Measurements from ENCODE around the gene ROR2. TPM values are rescaled to one million over a fixed set of nuclear protein-coding genes. Genes with fewer than 3 reads are reported as not detected.

Gene ROR2
- total RNA-seq, 2 donors from 2014 or later, result 0.21 to 0.68 TPM

GRCh38 chr9:91710158-91710557 is 239.9 kb downstream of the ROR2 start:
- no peak for TF ChIP-seq CTCF (IDR thresholded peaks at IDR 0.05)
- H3K9me3 ChIP-seq, result peaks cover 9% of the 10 kb centered on the region
- no peaks in the 10 kb centered on the region for H3K27me3 ChIP-seq (replicated peaks; ENCODE audit: insufficient read depth)
- no peak overlapping the region for H3K4me3 ChIP-seq
- ATAC-seq (ENCODE audit: insufficient number of reproducible peaks, low FRiP score, low read depth), result no peak
- no peak for DNase-seq (ENCODE audit: low spot score)
- no peaks in the 10 kb centered on the region for H3K4me1 ChIP-seq (ENCODE audit: control insufficient read depth in 1 of 2, low read depth in 2 of 2)
- no peaks in the 10 kb centered on the region for H3K36me3 ChIP-seq
- no peak overlapping the region for H3K27ac ChIP-seq

GRCh38 chr9:91705386-91705785 is 244.6 kb downstream of the ROR2 start:
- Histone ChIP-seq H3K4me1 (ENCODE audit: control insufficient read depth in 1 of 2, low read depth in 2 of 2) (no peaks in the 10 kb centered on the region), H3K27me3 (replicated peaks; ENCODE audit: insufficient read depth) (no peaks in the 10 kb centered on the region), H3K27ac (no peak overlapping the region), H3K36me3 (no peaks in the 10 kb centered on the region), H3K4me3 (no peak overlapping the region), H3K9me3 (peaks cover 12% of the 10 kb centered on the region)
- ATAC-seq (ENCODE audit: insufficient number of reproducible peaks, low FRiP score, low read depth) (no peak), DNase-seq (ENCODE audit: low spot score) (no peak)
- TF ChIP-seq CTCF (IDR thresholded peaks at IDR 0.05), result no peak

- Histone ChIP-seq H3K27me3 (replicated peaks; ENCODE audit: insufficient read depth) (no peaks in the 10 kb centered on the region), H3K27ac (no peak overlapping the region), H3K36me3 (no peaks in the 10 kb centered on the region), H3K9me3 (peaks cover 7% of the 10 kb centered on the region), H3K4me1 (ENCODE audit: control insufficient read depth in 1 of 2, low read depth in 2 of 2) (no peaks in the 10 kb centered on the region), H3K4me3 (no peak overlapping the region)
- ATAC-seq (ENCODE audit: insufficient number of reproducible peaks, low FRiP score, low read depth), result no peak
- no peak for DNase-seq (ENCODE audit: low spot score)
- TF ChIP-seq CTCF (IDR thresholded peaks at IDR 0.05), result no peak
Observed at GRCh38 chr9:91700475-91700874, 249.6 kb downstream of the ROR2 start.

GRCh38 chr9:91698266-91698665 is 251.8 kb downstream of the ROR2 start:
- Histone ChIP-seq H3K9me3 (no peaks in the 10 kb centered on the region), H3K27ac (no peak overlapping the region), H3K4me3 (no peak overlapping the region), H3K27me3 (replicated peaks; ENCODE audit: insufficient read depth) (no peaks in the 10 kb centered on the region), H3K4me1 (ENCODE audit: control insufficient read depth in 1 of 2, low read depth in 2 of 2) (no peaks in the 10 kb centered on the region), H3K36me3 (no peaks in the 10 kb centered on the region)
- no peak for TF ChIP-seq CTCF (IDR thresholded peaks at IDR 0.05)
- ATAC-seq (ENCODE audit: insufficient number of reproducible peaks, low FRiP score, low read depth), result no peak
- no peak for DNase-seq (ENCODE audit: low spot score)

GRCh38 chr9:91697201-91697600 is 252.8 kb downstream of the ROR2 start:
- no peaks in the 10 kb centered on the region for H3K27me3 ChIP-seq (replicated peaks; ENCODE audit: insufficient read depth)
- H3K4me1 ChIP-seq (ENCODE audit: control insufficient read depth in 1 of 2, low read depth in 2 of 2), result no peaks in the 10 kb centered on the region
- ATAC-seq (ENCODE audit: insufficient number of reproducible peaks, low FRiP score, low read depth) (no peak), DNase-seq (ENCODE audit: low spot score) (no peak)
- no peaks in the 10 kb centered on the region for H3K36me3 ChIP-seq
- no peak for TF ChIP-seq CTCF (IDR thresholded peaks at IDR 0.05)
- H3K27ac ChIP-seq, result no peak overlapping the region
- no peaks in the 10 kb centered on the region for H3K9me3 ChIP-seq
- H3K4me3 ChIP-seq, result no peak overlapping the region

Measured in thoracic aorta (tissue), 2 donors.